HG03039 (cell line): ENCODE measurements around the gene GET4.
A peak's percentile ranks its signal among the peaks of the same experiment; 100 is the strongest.

Source experiments
- ATAC-seq: cut with Tn5 transposase; IDR thresholded peaks from one replicate; pipeline ENCODE4 v1.9.1; 2021; ENCODE audit warnings: mild to moderate bottlenecking, moderate library complexity; ENCODE audit not compliant: unreplicated experiment

Gene GET4

DNA sequence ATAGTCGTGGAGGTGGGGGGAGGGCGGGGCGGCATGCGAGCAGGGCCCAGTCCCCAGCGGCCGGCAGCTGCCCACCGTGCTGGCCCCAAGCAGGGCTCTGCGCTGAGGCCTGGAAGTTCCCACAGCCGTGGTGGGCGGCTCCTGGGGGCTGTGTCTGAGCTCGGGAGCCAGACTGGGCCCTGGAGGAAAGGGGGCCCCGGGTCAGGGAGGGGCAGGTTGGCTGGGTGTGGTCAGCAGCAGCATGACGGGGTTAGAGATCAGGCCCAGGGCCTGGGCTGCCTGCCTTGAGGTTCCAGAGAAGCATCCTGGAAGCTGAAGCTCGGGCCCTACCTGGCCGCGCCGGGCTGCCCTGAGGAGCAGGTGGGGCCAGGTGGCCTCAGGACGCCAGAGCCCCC lies 22.1 kb downstream of the GET4 start:
- no peak for ATAC-seq

- ATAC-seq: no peak
Measured at GRCh38 chr7:898855-899681, 22.7 kb downstream of the GET4 start.

- no peak for ATAC-seq
Measured at GRCh38 chr7:899806-900205, 23.5 kb downstream of the GET4 start.

- no peak for ATAC-seq
Measured at GRCh38 chr7:900331-901040, 24.1 kb downstream of the GET4 start.

- ATAC-seq: no peak
Measured at GRCh38 chr7:901041-901387, 24.7 kb downstream of the GET4 start.

- no peak for ATAC-seq
Measured at GRCh38 chr7:901388-902154, 25.2 kb downstream of the GET4 start.

DNA sequence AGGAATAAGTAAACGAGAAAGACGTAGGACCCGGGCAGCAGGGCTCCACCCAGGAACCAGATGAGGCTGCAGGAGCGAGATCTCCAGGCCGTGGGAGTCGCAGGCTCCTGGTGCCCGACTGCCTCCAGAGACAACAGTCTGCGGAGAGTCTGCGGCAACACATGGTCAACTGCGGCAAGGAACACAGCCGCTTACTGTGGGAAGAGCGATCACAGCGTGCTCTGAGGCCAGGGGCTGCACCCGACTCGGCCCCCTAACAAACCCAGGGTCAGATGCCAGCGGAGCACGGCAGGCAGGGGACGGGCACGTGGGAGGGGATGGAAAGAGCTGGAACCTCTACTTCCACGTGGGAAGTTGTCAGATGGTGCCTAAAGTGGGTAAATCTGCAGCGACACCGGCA lies 26.6 kb downstream of the GET4 start:
- no peak for ATAC-seq

DNA sequence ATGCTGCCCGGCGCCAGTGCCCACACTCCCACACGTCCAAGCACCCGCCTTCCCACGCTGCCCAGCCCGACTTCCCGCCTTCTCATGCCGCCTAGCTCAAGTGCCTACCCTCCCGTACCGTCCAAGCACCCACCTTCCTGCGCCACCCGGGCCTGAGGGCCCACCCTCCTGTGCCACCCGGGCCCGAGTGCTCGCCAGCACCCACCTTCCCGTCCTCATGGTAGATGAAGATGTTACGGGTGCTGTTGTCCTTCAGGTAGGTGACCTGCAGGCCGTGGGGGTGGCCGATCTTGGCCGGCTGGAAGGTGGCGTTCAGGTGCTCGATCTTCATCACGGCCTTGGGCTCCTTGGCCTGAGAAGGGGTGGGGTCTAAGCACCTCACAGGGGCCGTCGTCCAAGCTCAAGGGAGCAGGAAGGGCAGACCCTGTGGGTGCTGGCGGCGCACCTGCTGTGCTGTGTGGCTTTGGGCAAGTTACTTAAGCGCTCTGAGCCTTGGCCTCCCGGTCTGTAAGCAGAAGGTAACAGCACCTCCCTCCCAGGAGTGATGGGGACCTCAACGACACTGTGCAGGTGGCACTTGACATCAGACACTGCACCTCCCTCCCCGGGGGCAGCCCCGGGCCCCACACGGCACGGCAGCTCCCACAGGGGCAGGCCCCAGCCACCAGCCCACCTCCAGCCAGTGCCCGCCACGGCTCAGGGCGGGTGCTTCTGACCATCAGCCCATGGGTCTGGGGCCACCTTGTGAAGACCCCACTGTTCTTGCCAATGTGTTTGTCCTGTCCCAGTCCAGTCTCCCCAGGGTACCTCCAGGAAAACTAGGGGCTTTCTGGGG lies 27.8 kb downstream of the GET4 start:
- ATAC-seq: no peak

- no peak for ATAC-seq
Measured at GRCh38 chr7:904847-905246, 28.5 kb downstream of the GET4 start.

- no peak for ATAC-seq
Measured at GRCh38 chr7:906776-907157, 30.4 kb downstream of the GET4 start.

DNA sequence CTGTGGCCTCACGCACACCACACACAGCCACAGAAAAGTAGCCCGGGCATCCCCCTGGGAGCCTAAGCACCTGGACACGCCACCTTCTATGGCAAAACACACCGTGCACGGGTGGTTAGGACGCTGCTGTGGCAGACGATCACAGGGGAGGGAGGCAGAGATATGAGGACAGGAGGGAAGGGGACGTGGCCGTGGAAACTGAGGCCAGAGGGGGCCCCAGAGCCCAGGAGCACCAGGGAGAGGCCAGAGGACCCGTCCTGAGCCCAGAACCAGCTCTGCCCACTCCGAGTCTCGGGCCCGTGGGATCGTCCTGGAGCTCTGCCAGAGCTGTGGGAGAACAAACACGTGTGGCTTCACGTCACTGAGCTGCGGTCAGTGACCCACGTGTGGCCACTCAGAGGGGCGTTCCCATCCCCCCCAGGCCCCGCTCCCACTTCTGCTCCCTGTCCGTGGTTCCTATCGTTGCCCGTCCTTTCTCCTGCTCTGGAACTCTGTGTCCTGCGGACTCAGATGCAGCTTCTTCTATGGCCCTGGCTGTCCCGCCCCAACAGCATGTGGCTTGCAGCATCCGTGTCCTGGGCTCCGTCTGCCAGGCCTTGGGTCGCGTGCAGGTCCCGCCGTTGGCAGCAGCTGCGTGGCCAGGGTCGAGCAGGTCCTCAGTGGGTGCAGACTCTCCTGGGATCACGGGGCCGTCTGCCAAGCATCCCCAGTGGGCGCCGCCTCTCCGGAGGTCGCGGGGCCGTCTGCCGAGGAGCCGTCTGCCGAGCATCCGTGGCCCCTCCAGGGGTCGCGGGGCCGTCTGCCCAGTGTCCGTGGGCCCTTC lies 31.0 kb downstream of the GET4 start:
- no peak for ATAC-seq

DNA sequence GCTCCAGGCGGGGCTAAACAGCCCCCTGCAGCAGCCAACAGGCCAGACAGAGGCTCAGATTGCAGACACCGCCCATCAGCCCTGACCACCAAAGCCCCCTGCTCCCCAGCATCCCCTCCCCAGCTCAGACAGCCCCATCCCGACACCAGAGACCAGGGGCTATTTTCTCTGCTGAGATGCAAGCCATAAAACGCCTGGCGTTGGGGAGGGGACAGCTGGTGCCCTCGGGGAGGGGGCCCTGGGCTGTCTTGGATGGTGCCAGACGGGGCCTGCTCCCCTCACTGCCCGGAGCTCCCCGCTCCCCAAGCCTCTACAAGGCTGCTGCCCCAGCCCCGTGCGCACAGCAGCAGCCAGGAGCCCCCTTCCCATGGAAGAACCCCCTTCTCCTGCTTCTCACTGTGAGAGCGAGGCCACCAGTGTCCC lies 31.8 kb downstream of the GET4 start:
- ATAC-seq: no peak

- peak; percentile 63 for ATAC-seq
Measured at GRCh38 chr7:908591-909357, 32.4 kb downstream of the GET4 start.

DNA sequence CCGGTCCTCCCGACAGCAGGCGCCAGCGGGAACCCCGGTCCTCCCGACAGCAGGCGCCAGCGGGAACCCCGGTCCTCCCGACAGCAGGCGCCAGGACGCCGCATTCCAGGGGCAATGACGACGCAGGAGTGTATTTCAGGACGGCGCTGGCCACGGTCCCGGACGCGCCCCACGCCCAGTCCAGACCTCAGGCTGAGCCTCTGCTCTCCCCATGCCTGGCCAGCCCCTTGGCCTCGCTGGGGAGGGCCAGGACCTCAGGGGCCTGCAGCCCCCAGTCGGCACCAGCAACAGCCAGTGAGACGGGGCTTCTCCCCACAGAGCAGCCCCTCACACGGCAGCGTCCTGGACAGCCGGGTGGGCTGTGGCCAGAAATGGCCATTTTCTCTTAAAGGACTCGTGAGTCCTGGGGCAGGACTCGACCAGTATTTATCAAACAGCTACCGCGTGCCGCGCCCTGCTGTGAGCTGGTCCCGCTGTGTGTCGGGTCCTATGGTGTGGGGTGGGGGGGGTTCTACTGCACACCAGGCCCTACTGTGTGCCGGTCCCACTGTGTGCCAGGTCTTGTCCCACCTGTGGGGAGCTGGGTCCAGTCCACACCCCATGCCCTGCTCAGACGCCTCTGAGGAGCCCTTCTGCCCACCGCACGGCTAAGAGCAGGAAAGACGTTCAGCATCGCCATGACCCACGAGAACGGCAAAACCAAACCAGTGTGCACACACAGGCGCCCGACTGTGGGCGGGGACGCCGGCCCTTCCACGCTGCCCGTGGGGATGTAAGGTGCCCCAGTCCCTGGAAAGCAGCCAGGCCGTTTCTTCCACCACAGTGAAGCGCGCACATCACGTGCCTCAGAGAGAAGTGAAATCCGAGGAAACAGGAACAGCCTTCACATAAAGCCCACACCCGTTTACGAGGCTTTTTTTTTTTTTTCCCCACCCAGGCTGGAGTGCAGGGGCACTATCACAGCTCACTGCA lies 33.3 kb downstream of the GET4 start:
- ATAC-seq: no peak

- ATAC-seq: no peak
Measured at GRCh38 chr7:910441-910861, 34.1 kb downstream of the GET4 start.

DNA sequence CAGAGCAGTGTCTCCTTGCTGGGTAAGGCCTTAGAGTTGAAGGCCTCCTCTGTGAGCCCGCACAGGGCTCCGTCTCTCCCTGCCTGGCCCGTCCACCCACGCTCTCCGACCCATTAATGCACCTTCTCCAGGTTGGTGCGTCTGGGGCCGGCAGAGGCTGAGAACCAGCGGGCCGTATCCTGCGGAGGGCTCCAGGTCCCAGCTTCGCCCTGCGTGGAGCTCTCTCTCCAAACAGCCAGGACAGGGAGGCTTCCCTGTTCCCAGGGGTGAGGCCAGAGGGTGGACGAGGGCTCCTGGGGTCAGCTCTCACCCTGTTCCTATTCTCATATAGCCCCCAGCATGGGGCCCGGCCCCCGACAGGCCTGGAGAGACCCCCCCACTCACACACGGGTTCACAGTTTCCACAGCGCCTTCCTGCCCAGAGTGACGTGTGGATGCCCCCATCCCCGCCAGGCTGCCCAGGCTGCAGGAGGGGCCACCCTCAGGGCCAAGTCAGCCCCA lies 34.6 kb downstream of the GET4 start:
- no peak for ATAC-seq

- ATAC-seq: no peak
Measured at GRCh38 chr7:911791-912480, 35.6 kb downstream of the GET4 start.
